ENCODE data around the gene ADCY2.

Gene ADCY2

DNA sequence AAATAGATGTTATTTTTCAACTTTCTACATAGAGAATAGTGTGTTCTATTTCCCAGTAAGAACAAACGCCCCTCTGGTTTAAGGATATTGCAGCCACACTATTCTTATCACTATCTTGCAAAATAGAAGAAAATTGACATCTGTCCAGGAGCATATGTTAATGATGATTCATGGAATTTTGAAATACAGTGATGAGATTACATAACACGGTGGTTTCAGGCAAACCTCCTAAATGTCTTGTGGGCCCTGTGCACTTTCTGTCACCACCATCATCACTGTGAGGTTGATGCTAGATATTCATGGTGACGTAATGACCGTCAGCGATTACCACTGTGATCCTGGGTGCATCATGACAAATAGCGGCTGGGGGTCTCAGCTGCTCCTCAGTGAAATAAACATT, 406.9 kb downstream of the ADCY2 start:
- H3K36me3 Mint-ChIP-seq (ENCODE audit: low read depth) = no peaks in the 10 kb centered on the region
- DNase-seq (no peak), ATAC-seq (no peak)
- H3K27me3 Mint-ChIP-seq = peaks cover 2% of the 10 kb centered on the region
- no peaks in the 10 kb centered on the region for H3K9me3 Mint-ChIP-seq
- no peaks in the 10 kb centered on the region for H3K4me1 Mint-ChIP-seq
- H3K4me3 Mint-ChIP-seq = no peak overlapping the region
- no peak overlapping the region for H3K27ac Mint-ChIP-seq

DNA sequence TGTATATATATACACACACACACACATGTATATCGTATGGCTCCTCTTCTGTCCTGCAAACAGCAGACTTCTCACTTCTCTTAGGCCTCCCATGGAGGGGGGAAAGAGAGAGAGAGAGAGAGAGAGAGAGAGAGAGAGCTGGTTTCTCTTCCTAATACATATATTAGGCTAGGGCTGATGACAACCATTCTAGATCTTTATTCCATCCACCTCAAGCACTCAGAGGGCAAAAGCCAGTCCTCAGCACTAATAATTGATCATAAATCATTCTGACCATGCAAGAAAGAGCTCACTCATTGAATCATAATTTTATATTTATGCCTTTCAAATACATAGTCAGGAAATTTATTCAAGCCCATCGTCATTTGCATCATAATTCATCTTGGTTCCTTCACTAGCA, 408.0 kb downstream of the ADCY2 start:
- no peaks in the 10 kb centered on the region for H3K36me3 Mint-ChIP-seq (ENCODE audit: low read depth)
- no peak for DNase-seq
- no peak overlapping the region for H3K4me3 Mint-ChIP-seq
- peaks cover 2% of the 10 kb centered on the region for H3K27me3 Mint-ChIP-seq
- no peaks in the 10 kb centered on the region for H3K9me3 Mint-ChIP-seq
- ATAC-seq = no peak
- H3K4me1 Mint-ChIP-seq = no peaks in the 10 kb centered on the region
- H3K27ac Mint-ChIP-seq = no peak overlapping the region

DNA sequence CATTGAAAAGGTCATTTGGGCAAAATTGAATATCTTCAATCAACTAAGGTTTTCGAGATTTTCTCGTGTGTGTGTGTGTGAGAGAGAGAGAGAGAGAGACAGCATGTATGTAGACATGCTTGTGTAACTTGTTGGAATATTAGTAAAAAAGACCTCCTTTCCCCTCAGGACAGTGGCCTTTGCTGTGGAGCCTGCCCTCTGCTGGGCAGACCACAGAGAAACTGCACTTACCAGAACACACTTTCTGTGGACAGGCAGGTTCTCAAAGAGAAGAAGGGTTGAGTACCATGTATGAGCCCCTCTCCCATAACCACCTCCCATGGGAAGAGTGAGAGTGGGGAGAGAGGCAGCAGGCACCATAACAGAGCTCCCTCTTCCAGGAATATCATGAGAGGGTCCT, 409.4 kb downstream of the ADCY2 start:
- no peaks in the 10 kb centered on the region for H3K36me3 Mint-ChIP-seq (ENCODE audit: low read depth)
- no peaks in the 10 kb centered on the region for H3K9me3 Mint-ChIP-seq
- DNase-seq = no peak
- peaks cover 2% of the 10 kb centered on the region for H3K27me3 Mint-ChIP-seq
- H3K4me3 Mint-ChIP-seq = no peak overlapping the region
- no peaks in the 10 kb centered on the region for H3K4me1 Mint-ChIP-seq
- ATAC-seq = no peak
- H3K27ac Mint-ChIP-seq = no peak overlapping the region

GRCh38 chr5:7808998-7809397, 413.1 kb downstream of the ADCY2 start:
- H3K36me3 Mint-ChIP-seq (ENCODE audit: low read depth) = no peaks in the 10 kb centered on the region
- ATAC-seq (no peak), DNase-seq (no peak)
- peaks cover 11% of the 10 kb centered on the region for H3K27me3 Mint-ChIP-seq
- H3K27ac Mint-ChIP-seq = no peak overlapping the region
- no peaks in the 10 kb centered on the region for H3K4me1 Mint-ChIP-seq
- no peak overlapping the region for H3K4me3 Mint-ChIP-seq
- no peaks in the 10 kb centered on the region for H3K9me3 Mint-ChIP-seq

- no peak for ATAC-seq
- Mint-ChIP-seq H3K27me3 (peaks cover 22% of the 10 kb centered on the region), H3K36me3 (ENCODE audit: low read depth) (no peaks in the 10 kb centered on the region), H3K9me3 (no peaks in the 10 kb centered on the region), H3K4me1 (no peaks in the 10 kb centered on the region), H3K27ac (no peak overlapping the region), H3K4me3 (no peak overlapping the region)
- no peak for DNase-seq
These were observed 415.8 kb downstream of the ADCY2 start for GRCh38 chr5:7811715-7812114.

GRCh38 chr5:7813007-7813406, 417.1 kb downstream of the ADCY2 start:
- Mint-ChIP-seq H3K9me3 (no peaks in the 10 kb centered on the region), H3K27ac (no peak overlapping the region), H3K27me3 (peaks cover 27% of the 10 kb centered on the region), H3K36me3 (ENCODE audit: low read depth) (no peaks in the 10 kb centered on the region), H3K4me3 (no peak overlapping the region), H3K4me1 (no peaks in the 10 kb centered on the region)
- no peak for ATAC-seq
- no peak for DNase-seq

- H3K27me3 Mint-ChIP-seq = peaks cover 29% of the 10 kb centered on the region
- no peaks in the 10 kb centered on the region for H3K36me3 Mint-ChIP-seq (ENCODE audit: low read depth)
- ATAC-seq = no peak
- H3K4me3 Mint-ChIP-seq = no peak overlapping the region
- H3K4me1 Mint-ChIP-seq = no peaks in the 10 kb centered on the region
- H3K9me3 Mint-ChIP-seq = no peaks in the 10 kb centered on the region
- no peak overlapping the region for H3K27ac Mint-ChIP-seq
- no peak for DNase-seq
These were observed 417.6 kb downstream of the ADCY2 start for GRCh38 chr5:7813576-7813975.

GRCh38 chr5:7814816-7815215, 418.9 kb downstream of the ADCY2 start:
- H3K27me3 Mint-ChIP-seq = peaks cover 34% of the 10 kb centered on the region
- H3K36me3 Mint-ChIP-seq (ENCODE audit: low read depth) = no peaks in the 10 kb centered on the region
- H3K9me3 Mint-ChIP-seq = no peaks in the 10 kb centered on the region
- H3K27ac Mint-ChIP-seq = no peak overlapping the region
- no peaks in the 10 kb centered on the region for H3K4me1 Mint-ChIP-seq
- H3K4me3 Mint-ChIP-seq = no peak overlapping the region
- ATAC-seq = no peak
- no peak for DNase-seq

DNA sequence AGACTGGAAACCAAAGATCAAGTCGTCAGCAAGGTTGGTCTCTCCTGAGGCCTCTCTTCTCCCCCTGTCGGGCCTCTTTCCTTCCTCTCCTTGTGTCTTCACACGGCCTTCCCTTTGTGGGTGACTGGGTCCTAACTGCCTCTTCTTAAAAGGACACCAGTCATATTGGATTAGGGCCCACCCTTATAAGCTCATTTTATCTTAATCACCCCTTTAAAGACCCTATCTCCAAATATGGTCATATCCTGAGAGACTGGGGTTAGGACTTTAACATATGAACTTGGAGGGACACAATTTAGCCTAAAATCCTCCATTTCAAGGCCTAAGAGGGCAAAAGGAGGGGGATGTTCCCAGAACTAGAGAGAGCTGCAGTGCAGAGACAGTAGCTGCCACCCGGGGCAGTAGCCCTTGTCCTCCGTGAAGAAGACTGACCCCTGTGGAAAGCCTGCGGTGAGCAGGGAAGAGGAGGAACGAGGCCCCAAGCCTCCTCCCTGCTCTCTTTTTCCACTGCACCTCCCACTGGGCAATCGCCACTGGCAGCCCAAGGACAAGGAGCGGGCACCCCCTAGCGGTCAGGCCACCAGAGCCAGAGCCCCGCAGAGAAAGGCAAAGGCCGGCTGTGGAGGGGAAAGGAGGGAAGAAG, 420.1 kb downstream of the ADCY2 start:
- H3K36me3 Mint-ChIP-seq (ENCODE audit: low read depth) = no peaks in the 10 kb centered on the region
- H3K4me1 Mint-ChIP-seq = no peaks in the 10 kb centered on the region
- H3K4me3 Mint-ChIP-seq = no peak overlapping the region
- no peak overlapping the region for H3K27ac Mint-ChIP-seq
- no peaks in the 10 kb centered on the region for H3K9me3 Mint-ChIP-seq
- ATAC-seq (peak; percentile 81), DNase-seq (peak; percentile 78)
- peaks cover 35% of the 10 kb centered on the region for H3K27me3 Mint-ChIP-seq

DNA sequence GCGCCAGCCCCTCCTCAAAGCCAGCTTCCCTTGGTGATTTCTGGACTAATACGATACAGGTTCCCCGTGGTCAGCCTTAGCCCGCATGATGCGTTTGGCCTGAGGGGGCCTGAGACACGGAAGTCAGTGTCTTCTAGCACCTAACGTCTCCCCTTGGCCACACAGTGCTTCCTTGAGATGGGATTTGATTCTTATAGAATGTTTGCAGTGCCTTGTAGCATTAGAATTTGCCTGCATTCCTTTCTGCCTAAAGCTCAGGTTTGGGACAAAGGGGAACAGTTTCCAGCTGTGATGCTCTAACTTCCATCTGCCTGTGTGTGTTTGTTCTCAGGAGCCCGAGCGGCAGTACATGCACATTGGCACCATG, 420.6 kb downstream of the ADCY2 start:
- Mint-ChIP-seq H3K9me3 (no peaks in the 10 kb centered on the region), H3K4me3 (no peak overlapping the region), H3K27ac (no peak overlapping the region), H3K36me3 (ENCODE audit: low read depth) (no peaks in the 10 kb centered on the region), H3K27me3 (peaks cover 36% of the 10 kb centered on the region), H3K4me1 (no peaks in the 10 kb centered on the region)
- ATAC-seq = no peak
- no peak for DNase-seq

GRCh38 chr5:7822449-7822848, 426.5 kb downstream of the ADCY2 start:
- no peak overlapping the region for H3K4me3 Mint-ChIP-seq
- peaks cover 11% of the 10 kb centered on the region for H3K27me3 Mint-ChIP-seq
- H3K27ac Mint-ChIP-seq = no peak overlapping the region
- ATAC-seq (no peak), DNase-seq (no peak)
- H3K36me3 Mint-ChIP-seq (ENCODE audit: low read depth) = no peaks in the 10 kb centered on the region
- H3K4me1 Mint-ChIP-seq = no peaks in the 10 kb centered on the region
- no peaks in the 10 kb centered on the region for H3K9me3 Mint-ChIP-seq

GRCh38 chr5:7823594-7823993, 427.7 kb downstream of the ADCY2 start:
- Mint-ChIP-seq H3K27ac (no peak overlapping the region), H3K27me3 (peaks cover 10% of the 10 kb centered on the region), H3K9me3 (no peaks in the 10 kb centered on the region), H3K36me3 (ENCODE audit: low read depth) (no peaks in the 10 kb centered on the region), H3K4me3 (no peak overlapping the region), H3K4me1 (no peaks in the 10 kb centered on the region)
- ATAC-seq = no peak
- DNase-seq = no peak

GRCh38 chr5:7824995-7825394, 429.1 kb downstream of the ADCY2 start:
- no peak overlapping the region for H3K4me3 Mint-ChIP-seq
- no peaks in the 10 kb centered on the region for H3K4me1 Mint-ChIP-seq
- H3K9me3 Mint-ChIP-seq = no peaks in the 10 kb centered on the region
- no peak for ATAC-seq
- H3K27ac Mint-ChIP-seq = no peak overlapping the region
- peaks cover 4% of the 10 kb centered on the region for H3K27me3 Mint-ChIP-seq
- no peaks in the 10 kb centered on the region for H3K36me3 Mint-ChIP-seq (ENCODE audit: low read depth)
- DNase-seq = no peak

DNA sequence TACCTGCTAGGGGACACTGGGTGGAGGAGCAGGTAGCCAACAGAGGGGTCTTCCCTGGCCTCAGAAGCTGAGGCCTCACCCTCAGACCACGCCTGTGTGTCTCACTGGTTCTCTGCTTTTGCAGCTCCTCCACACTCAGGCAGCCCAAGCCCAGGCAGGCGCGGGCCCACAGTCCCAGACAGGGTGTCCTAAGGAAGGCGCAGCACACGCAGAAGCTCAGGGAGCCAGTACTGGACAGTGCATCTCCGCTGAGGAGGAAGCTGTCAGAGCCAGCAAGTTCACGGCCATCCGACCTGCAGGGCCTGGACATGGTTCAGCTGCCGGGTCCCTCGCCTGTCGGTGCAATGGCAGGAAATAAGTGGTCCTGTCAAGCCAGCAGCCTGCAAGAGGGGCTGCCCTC, 429.7 kb downstream of the ADCY2 start:
- Mint-ChIP-seq H3K27ac (no peak overlapping the region), H3K9me3 (no peaks in the 10 kb centered on the region), H3K27me3 (peaks cover 4% of the 10 kb centered on the region)

DNA sequence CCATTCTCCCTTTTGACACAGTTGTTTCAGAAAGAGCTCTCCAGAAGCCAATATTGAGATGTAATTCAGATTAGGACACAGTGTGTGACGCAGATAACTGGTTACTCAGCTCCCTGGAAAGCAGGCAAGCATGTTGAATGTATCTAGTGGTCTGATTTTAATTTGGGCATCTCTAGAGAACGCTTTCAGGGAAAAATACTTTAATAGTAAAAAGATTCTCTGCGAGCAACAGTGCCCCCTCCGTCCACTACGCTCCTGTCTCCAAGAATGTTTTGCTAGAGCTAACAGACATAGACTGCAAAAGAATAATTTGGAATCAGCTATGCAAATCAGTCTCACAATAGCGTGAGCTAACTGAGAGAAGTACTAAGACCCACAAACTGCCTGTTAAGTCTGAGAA, 431.7 kb downstream of the ADCY2 start:
- H3K27ac Mint-ChIP-seq = no peak overlapping the region
- no peaks in the 10 kb centered on the region for H3K4me1 Mint-ChIP-seq
- peaks cover 3% of the 10 kb centered on the region for H3K27me3 Mint-ChIP-seq
- H3K4me3 Mint-ChIP-seq = no peak overlapping the region
- ATAC-seq (no peak), DNase-seq (no peak)
- no peaks in the 10 kb centered on the region for H3K9me3 Mint-ChIP-seq
- H3K36me3 Mint-ChIP-seq (ENCODE audit: low read depth) = no peaks in the 10 kb centered on the region

More for the DNA sequence above, 429.7 kb downstream of the ADCY2 start:
- DNase-seq = no peak
- Mint-ChIP-seq H3K36me3 (ENCODE audit: low read depth) (no peaks in the 10 kb centered on the region), H3K4me3 (no peak overlapping the region), H3K4me1 (no peaks in the 10 kb centered on the region)
- ATAC-seq = no peak

DNA sequence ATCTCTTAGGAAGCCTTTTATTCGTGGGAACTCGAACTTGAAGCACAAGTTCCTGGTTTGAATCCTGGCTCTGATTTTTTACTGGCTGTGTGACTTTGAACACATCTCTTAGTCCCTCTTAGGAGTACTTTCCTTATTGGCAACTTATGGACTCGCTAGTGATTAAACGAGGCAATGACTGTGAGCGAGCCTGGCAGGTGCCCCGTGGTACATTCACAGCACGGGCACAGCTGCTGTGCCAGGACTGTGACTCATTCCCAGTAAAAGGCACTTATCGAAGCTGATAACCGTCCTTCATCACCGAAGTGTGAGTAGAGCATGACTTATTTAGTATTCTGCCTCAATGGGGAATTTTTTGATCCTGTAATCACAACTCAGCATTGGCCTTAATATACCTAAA, 432.3 kb downstream of the ADCY2 start:
- H3K36me3 Mint-ChIP-seq (ENCODE audit: low read depth) = no peaks in the 10 kb centered on the region
- DNase-seq = no peak
- H3K27ac Mint-ChIP-seq = no peak overlapping the region
- no peak for ATAC-seq
- peaks cover 3% of the 10 kb centered on the region for H3K27me3 Mint-ChIP-seq
- H3K4me1 Mint-ChIP-seq = no peaks in the 10 kb centered on the region
- no peak overlapping the region for H3K4me3 Mint-ChIP-seq
- no peaks in the 10 kb centered on the region for H3K9me3 Mint-ChIP-seq
